ENCODE data around the gene ANKRD29. TPM values are rescaled to one million over a fixed set of nuclear protein-coding genes. Genes with fewer than 3 reads are reported as not detected.

Gene ANKRD29
- total RNA-seq, 1 donor from 2014 or later, result 0.50 TPM

- Mint-ChIP-seq H3K9me3 (ENCODE audit: low read depth) (no peaks in the 10 kb centered on the region), H3K36me3 (ENCODE audit: low read depth) (no peaks in the 10 kb centered on the region), H3K27ac (ENCODE audit: unreplicated experiment) (no peak overlapping the region), H3K27me3 (ENCODE audit: low read depth) (peaks cover 6% of the 10 kb centered on the region), H3K4me1 (ENCODE audit: low read depth) (peaks cover 10% of the 10 kb centered on the region), H3K4me3 (ENCODE audit: unreplicated experiment) (no peak overlapping the region)
- no peak for DNase-seq (ENCODE audit: low spot score)
- no peak for TF ChIP-seq CTCF (IDR thresholded peaks at IDR 0.05)
Observed at GRCh38 chr18:23636071-23636399, 26.7 kb downstream of the ANKRD29 start.

DNA sequence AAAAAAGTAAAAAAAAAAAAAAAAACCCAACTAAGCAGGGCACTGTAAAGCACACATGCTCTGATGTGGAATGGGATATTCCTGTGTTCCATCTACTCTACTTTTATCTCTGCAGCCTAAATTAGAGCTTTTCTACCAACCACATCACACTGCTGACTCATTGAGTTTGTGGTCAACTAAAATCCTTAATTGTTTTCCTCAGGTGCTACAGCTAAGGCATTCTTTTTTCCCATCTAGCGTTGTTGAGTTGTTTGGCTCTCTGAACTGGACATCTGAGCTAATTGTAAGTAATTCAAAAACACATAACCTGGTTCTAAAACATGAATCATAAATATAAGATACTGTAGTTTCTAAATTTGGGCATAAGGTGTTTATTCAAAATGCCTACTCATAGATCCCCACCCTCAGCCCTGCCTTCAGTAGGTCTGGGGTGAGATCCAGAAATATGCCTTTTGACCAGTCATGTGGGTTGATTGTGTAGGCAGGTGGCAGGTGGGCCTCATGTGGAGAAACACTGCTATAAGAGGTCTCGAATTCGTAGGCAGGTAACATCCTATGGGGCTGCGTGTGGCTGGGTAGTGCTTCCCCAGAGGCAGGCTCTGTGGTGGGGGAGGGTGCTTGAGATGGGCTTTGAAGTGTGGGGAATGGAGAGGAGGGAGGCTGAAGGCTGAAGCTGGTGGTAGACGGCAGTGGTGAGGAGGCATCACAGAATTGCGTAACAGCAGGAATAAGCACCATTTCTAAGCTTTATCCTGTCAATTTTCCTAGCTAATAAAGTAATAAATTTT, 27.2 kb downstream of the ANKRD29 start:
- no peak overlapping the region for H3K4me3 Mint-ChIP-seq (ENCODE audit: unreplicated experiment)

GRCh38 chr18:23634692-23635091, 28.0 kb downstream of the ANKRD29 start:
- Mint-ChIP-seq H3K4me1 (ENCODE audit: low read depth) (peaks cover 10% of the 10 kb centered on the region), H3K27me3 (ENCODE audit: low read depth) (peaks cover 6% of the 10 kb centered on the region), H3K4me3 (ENCODE audit: unreplicated experiment) (no peak overlapping the region), H3K36me3 (ENCODE audit: low read depth) (no peaks in the 10 kb centered on the region), H3K27ac (ENCODE audit: unreplicated experiment) (no peak overlapping the region), H3K9me3 (ENCODE audit: low read depth) (no peaks in the 10 kb centered on the region)
- no peak for DNase-seq (ENCODE audit: low spot score)
- TF ChIP-seq CTCF (IDR thresholded peaks at IDR 0.05), result no peak

More for the DNA sequence above, 27.2 kb downstream of the ANKRD29 start:
- no peak for DNase-seq (ENCODE audit: low spot score)
- H3K4me1 Mint-ChIP-seq (ENCODE audit: low read depth), result peaks cover 10% of the 10 kb centered on the region
- no peak overlapping the region for H3K27ac Mint-ChIP-seq (ENCODE audit: unreplicated experiment)
- H3K36me3 Mint-ChIP-seq (ENCODE audit: low read depth), result no peaks in the 10 kb centered on the region
- no peaks in the 10 kb centered on the region for H3K9me3 Mint-ChIP-seq (ENCODE audit: low read depth)
- no peak for TF ChIP-seq CTCF (IDR thresholded peaks at IDR 0.05)
- peaks cover 6% of the 10 kb centered on the region for H3K27me3 Mint-ChIP-seq (ENCODE audit: low read depth)

GRCh38 chr18:23632615-23633014, 30.1 kb downstream of the ANKRD29 start:
- no peak for TF ChIP-seq CTCF (IDR thresholded peaks at IDR 0.05)
- Mint-ChIP-seq H3K27me3 (ENCODE audit: low read depth) (peaks cover 6% of the 10 kb centered on the region), H3K27ac (ENCODE audit: unreplicated experiment) (no peak overlapping the region), H3K4me1 (ENCODE audit: low read depth) (peaks cover 12% of the 10 kb centered on the region), H3K4me3 (ENCODE audit: unreplicated experiment) (no peak overlapping the region), H3K36me3 (ENCODE audit: low read depth) (no peaks in the 10 kb centered on the region), H3K9me3 (ENCODE audit: low read depth) (no peaks in the 10 kb centered on the region)
- no peak for DNase-seq (ENCODE audit: low spot score)

- H3K27ac Mint-ChIP-seq (ENCODE audit: unreplicated experiment), result no peak overlapping the region
- H3K36me3 Mint-ChIP-seq (ENCODE audit: low read depth), result no peaks in the 10 kb centered on the region
- DNase-seq (ENCODE audit: low spot score), result no peak
- H3K9me3 Mint-ChIP-seq (ENCODE audit: low read depth), result no peaks in the 10 kb centered on the region
- H3K4me1 Mint-ChIP-seq (ENCODE audit: low read depth), result peaks cover 21% of the 10 kb centered on the region
- peaks cover 6% of the 10 kb centered on the region for H3K27me3 Mint-ChIP-seq (ENCODE audit: low read depth)
- peak overlapping the region; percentile 40 for H3K4me3 Mint-ChIP-seq (ENCODE audit: unreplicated experiment)
- no peak for TF ChIP-seq CTCF (IDR thresholded peaks at IDR 0.05)
Observed at GRCh38 chr18:23631746-23632145, 31.0 kb downstream of the ANKRD29 start.

Data from chondrocyte (in vitro differentiated cells).